Measurements from ENCODE around the gene PROM2. TPM values are rescaled to one million over a fixed set of nuclear protein-coding genes. Genes with fewer than 3 reads are reported as not detected.

Gene PROM2
- total RNA-seq, 1 experiment from 2014 or later, result 3.1 TPM

GRCh38 chr2:95303191-95303919 is 29.1 kb downstream of the PROM2 start:
- H2BK12ac ChIP-seq (ENCODE audit: insufficient read length, low read depth, low read length), result no peak overlapping the region
- no peak overlapping the region for H2AFZ ChIP-seq (ENCODE audit: low read length)
- H2AK5ac ChIP-seq (ENCODE audit: insufficient read length, low read length), result no peak overlapping the region
- no peak overlapping the region for H2BK20ac ChIP-seq (ENCODE audit: low read depth, low read length, poor library complexity, severe bottlenecking)
- no peak overlapping the region for H3K27ac ChIP-seq (ENCODE audit: insufficient read length, low read depth, low read length)
- H2BK15ac ChIP-seq (ENCODE audit: low read depth, low read length), result no peak overlapping the region
- H3K14ac ChIP-seq (ENCODE audit: insufficient read depth, low read length), result no peak overlapping the region
- Mint-ChIP-seq H3K27me3 (ENCODE audit: low read depth) (no peaks in the 10 kb centered on the region; the same call in 1 of the 2 replicates), H3K36me3 (ENCODE audit: insufficient read depth in 1 of 3, low read depth in 3 of 3) (no peaks in the 10 kb centered on the region), H3K9me3 (no peaks in the 10 kb centered on the region; a peak in 1 of 5 replicates), H3K4me3 (no peak overlapping the region), H3K27ac (no peak overlapping the region), H3K4me1 (peaks cover 5 to 13% of the 10 kb centered on the region in 2 experiments)
- no peaks in the 10 kb centered on the region for H3K79me2 ChIP-seq (ENCODE audit: insufficient read depth, low read length)
- H2BK120ac ChIP-seq (ENCODE audit: low read depth, low read length, poor library complexity, severe bottlenecking), result no peak overlapping the region
- no peak overlapping the region for H4K8ac ChIP-seq (replicated peaks; ENCODE audit: insufficient read length, low read depth, low read length)
- no peaks in the 10 kb centered on the region for H3K4me1 ChIP-seq (ENCODE audit: insufficient read depth, low read length)
- H3K23me2 ChIP-seq (ENCODE audit: insufficient read length, low read depth, low read length, poor library complexity, severe bottlenecking), result no peaks in the 10 kb centered on the region
- H3K4me2 ChIP-seq (ENCODE audit: insufficient read depth, insufficient read length, low read length), result no peak overlapping the region
- H3K23ac ChIP-seq (ENCODE audit: insufficient read length, low read depth, low read length), result no peak overlapping the region
- WGBS (ENCODE audit: extremely low coverage, insufficient read length, low lambda C conversion rate), result no CpG with 5 or more reads among the region's 19 CpGs
- H2BK5ac ChIP-seq (ENCODE audit: insufficient read length, low read length), result no peak overlapping the region
- TF ChIP-seq, protein P1, sequence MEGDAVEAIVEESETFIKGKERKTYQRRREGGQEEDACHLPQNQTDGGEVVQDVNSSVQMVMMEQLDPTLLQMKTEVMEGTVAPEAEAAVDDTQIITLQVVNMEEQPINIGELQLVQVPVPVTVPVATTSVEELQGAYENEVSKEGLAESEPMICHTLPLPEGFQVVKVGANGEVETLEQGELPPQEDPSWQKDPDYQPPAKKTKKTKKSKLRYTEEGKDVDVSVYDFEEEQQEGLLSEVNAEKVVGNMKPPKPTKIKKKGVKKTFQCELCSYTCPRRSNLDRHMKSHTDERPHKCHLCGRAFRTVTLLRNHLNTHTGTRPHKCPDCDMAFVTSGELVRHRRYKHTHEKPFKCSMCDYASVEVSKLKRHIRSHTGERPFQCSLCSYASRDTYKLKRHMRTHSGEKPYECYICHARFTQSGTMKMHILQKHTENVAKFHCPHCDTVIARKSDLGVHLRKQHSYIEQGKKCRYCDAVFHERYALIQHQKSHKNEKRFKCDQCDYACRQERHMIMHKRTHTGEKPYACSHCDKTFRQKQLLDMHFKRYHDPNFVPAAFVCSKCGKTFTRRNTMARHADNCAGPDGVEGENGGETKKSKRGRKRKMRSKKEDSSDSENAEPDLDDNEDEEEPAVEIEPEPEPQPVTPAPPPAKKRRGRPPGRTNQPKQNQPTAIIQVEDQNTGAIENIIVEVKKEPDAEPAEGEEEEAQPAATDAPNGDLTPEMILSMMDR (conservative IDR thresholded peaks at IDR 0.05), result no peak
- no peak for DNase-seq
- no peaks in the 10 kb centered on the region for H4K20me1 ChIP-seq (ENCODE audit: control insufficient read depth, insufficient read depth, insufficient read length)
- H3K9me3 ChIP-seq (ENCODE audit: control insufficient read depth, low read depth, low read length), result no peaks in the 10 kb centered on the region
- H3K4ac ChIP-seq (ENCODE audit: low read depth, low read length), result no peak overlapping the region
- no peak overlapping the region for H3K18ac ChIP-seq (ENCODE audit: insufficient read length, low read depth, low read length)
- H3T11ph ChIP-seq (ENCODE audit: low read length), result no peak overlapping the region
- no peak overlapping the region for H4K91ac ChIP-seq (ENCODE audit: insufficient read length, low read depth, low read length)
- no peaks in the 10 kb centered on the region for H3K27me3 ChIP-seq (ENCODE audit: insufficient read depth, low read length)
- no peak overlapping the region for H4K5ac ChIP-seq (ENCODE audit: insufficient read length, low read depth, low read length)
- H3K56ac ChIP-seq (ENCODE audit: insufficient read length, low read depth, low read length), result no peak overlapping the region
- H3K9ac ChIP-seq (ENCODE audit: extremely low read depth, insufficient read length, low read length), result no peak overlapping the region
- H3K79me1 ChIP-seq (ENCODE audit: insufficient read depth, low read depth, low read length, poor library complexity, severe bottlenecking), result no peaks in the 10 kb centered on the region
